ENCODE results near the gene LXN. TPM values are rescaled to one million over a fixed set of nuclear protein-coding genes. Genes with fewer than 3 reads are reported as not detected.
A peak's percentile ranks its signal among the peaks of the same experiment; 100 is the strongest.

Gene LXN
- total and polyA plus RNA-seq, 2 experiments from 2014 or later = 34.9 to 46.8 TPM

DNA sequence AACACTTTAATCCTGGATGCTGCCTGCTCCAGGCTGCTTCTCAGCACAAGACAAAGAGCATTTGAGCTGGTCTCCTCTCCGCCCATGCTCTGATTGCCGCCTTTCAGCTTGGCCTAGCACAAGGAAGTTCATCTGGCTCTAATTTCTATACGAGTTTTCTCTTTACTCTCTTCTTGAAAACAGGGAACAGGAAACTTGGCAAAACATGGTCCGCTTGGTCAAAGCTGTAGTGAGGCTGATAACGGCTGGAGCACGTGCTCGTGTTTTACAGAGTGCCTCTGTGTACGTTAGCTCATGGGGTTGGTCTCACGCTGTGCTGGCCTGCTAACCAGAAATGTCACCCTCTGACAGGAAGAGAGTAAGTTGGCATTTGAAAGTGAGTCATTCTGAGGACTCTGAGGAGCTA lies 40.6 kb upstream of the LXN start:
- H3K9me3 ChIP-seq (ENCODE audit: low read depth) = no peaks in the 10 kb centered on the region
- no peaks in the 10 kb centered on the region for H3K79me2 ChIP-seq (ENCODE audit: insufficient read depth)
- H3K4me1 ChIP-seq (ENCODE audit: insufficient read depth) = peaks cover 66% of the 10 kb centered on the region
- peaks cover 33% of the 10 kb centered on the region for H3F3A ChIP-seq (ENCODE audit: insufficient read depth)
- H4K20me1 ChIP-seq (ENCODE audit: insufficient read depth) = no peaks in the 10 kb centered on the region
- no peak overlapping the region for H3K4me3 ChIP-seq
- H3K9ac ChIP-seq = no peak overlapping the region
- no peaks in the 10 kb centered on the region for H3K27me3 ChIP-seq (replicated peaks; ENCODE audit: insufficient read depth)
- H3K27ac ChIP-seq = no peak overlapping the region
- peak; percentile 48 for DNase-seq
- WGBS, 2 experiments (ENCODE audit: low coverage in 1 of 2, low lambda C conversion rate in 2 of 2, missing lambda C conversion rate in 2 of 2) = 50 to 60% methylated on average over 9 of the region's 9 CpGs
- H3K9me2 ChIP-seq (ENCODE audit: insufficient read depth) = no peaks in the 10 kb centered on the region
- TF ChIP-seq EZH2phosphoT487 (IDR thresholded peaks at IDR 0.05; ENCODE audit: insufficient read depth, low read depth) (no peak), EZH2 (IDR thresholded peaks at IDR 0.05; ENCODE audit: insufficient read depth, poor library complexity, severe bottlenecking) (no peak)
- no peak overlapping the region for H3K4me2 ChIP-seq (ENCODE audit: unreplicated experiment)
- in situ Hi-C loops (cut with MboI) = no loop called here
- no peak overlapping the region for H2AFZ ChIP-seq
- 0 out of 2 replicates have a peak, but pooled peaks cover 1% of the 10 kb centered on the region for H3K36me3 ChIP-seq (ENCODE audit: low read depth)

DNA sequence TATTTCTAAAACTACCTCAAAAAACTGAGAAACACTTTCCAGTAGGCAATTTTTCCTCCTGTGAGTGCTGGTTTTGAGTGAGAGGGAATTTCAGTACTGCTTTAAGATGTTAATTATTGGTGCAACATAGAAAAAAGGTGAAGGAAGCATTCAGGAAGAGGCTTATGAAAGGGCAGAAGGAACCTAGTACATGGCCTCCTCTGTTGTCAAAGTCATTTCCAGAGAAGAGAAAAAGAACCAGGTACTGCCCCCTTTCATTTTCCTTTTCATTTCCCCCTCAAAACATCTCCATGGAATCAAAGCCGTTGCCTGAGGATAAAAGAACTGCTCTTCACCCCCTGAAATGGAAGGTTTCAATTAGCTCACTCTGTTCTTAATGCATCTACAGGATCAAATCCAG lies 40.0 kb upstream of the LXN start:
- Histone ChIP-seq H3K9me2 (ENCODE audit: insufficient read depth) (no peaks in the 10 kb centered on the region), H2AFZ (no peak overlapping the region), H4K20me1 (ENCODE audit: insufficient read depth) (no peaks in the 10 kb centered on the region), H3K9me3 (ENCODE audit: low read depth) (no peaks in the 10 kb centered on the region), H3K27ac (peak overlapping the region; percentile 52), H3K4me2 (ENCODE audit: unreplicated experiment) (no peak overlapping the region), H3K4me3 (no peak overlapping the region), H3F3A (ENCODE audit: insufficient read depth) (peaks cover 32% of the 10 kb centered on the region), H3K27me3 (replicated peaks; ENCODE audit: insufficient read depth) (no peaks in the 10 kb centered on the region), H3K9ac (no peak overlapping the region), H3K36me3 (ENCODE audit: low read depth) (0 out of 2 replicates have a peak, but pooled peaks cover 6% of the 10 kb centered on the region), H3K4me1 (ENCODE audit: insufficient read depth) (peaks cover 59% of the 10 kb centered on the region), H3K79me2 (ENCODE audit: insufficient read depth) (no peaks in the 10 kb centered on the region)
- DNase-seq = no peak
- in situ Hi-C loops (cut with MboI) = no loop called here
- TF ChIP-seq EZH2 (IDR thresholded peaks at IDR 0.05; ENCODE audit: insufficient read depth, poor library complexity, severe bottlenecking) = no peak
- TF ChIP-seq EZH2phosphoT487 (IDR thresholded peaks at IDR 0.05; ENCODE audit: insufficient read depth, low read depth) = no peak
- 19 to 24% methylated on average over 1 of the region's 1 CpG for WGBS, 2 experiments (ENCODE audit: low coverage in 1 of 2, low lambda C conversion rate in 2 of 2, missing lambda C conversion rate in 2 of 2)

- WGBS, 2 experiments (ENCODE audit: low coverage in 1 of 2, low lambda C conversion rate in 2 of 2, missing lambda C conversion rate in 2 of 2) = 0 to 13% methylated on average over 1 of the region's 1 CpG
- H3K9me3 ChIP-seq (ENCODE audit: low read depth) = no peaks in the 10 kb centered on the region
- no peak overlapping the region for H3K4me2 ChIP-seq (ENCODE audit: unreplicated experiment)
- H2AFZ ChIP-seq = no peak overlapping the region
- in situ Hi-C loops (cut with MboI) = no loop called here
- no peak overlapping the region for H3K4me3 ChIP-seq
- no peaks in the 10 kb centered on the region for H4K20me1 ChIP-seq (ENCODE audit: insufficient read depth)
- H3K4me1 ChIP-seq (ENCODE audit: insufficient read depth) = peaks cover 54% of the 10 kb centered on the region
- H3K36me3 ChIP-seq (ENCODE audit: low read depth) = 0 out of 2 replicates have a peak, but pooled peaks cover 6% of the 10 kb centered on the region
- peaks cover 32% of the 10 kb centered on the region for H3F3A ChIP-seq (ENCODE audit: insufficient read depth)
- peak; percentile 84 for DNase-seq
- no peaks in the 10 kb centered on the region for H3K9me2 ChIP-seq (ENCODE audit: insufficient read depth)
- no peaks in the 10 kb centered on the region for H3K27me3 ChIP-seq (replicated peaks; ENCODE audit: insufficient read depth)
- no peak overlapping the region for H3K9ac ChIP-seq
- no peaks in the 10 kb centered on the region for H3K79me2 ChIP-seq (ENCODE audit: insufficient read depth)
- TF ChIP-seq EZH2 (IDR thresholded peaks at IDR 0.05; ENCODE audit: insufficient read depth, poor library complexity, severe bottlenecking) = no peak
- TF ChIP-seq EZH2phosphoT487 (IDR thresholded peaks at IDR 0.05; ENCODE audit: insufficient read depth, low read depth) = no peak
- peak overlapping the region; percentile 52 for H3K27ac ChIP-seq
These were observed 39.4 kb upstream of the LXN start for GRCh38 chr3:158711886-158712285.

DNA sequence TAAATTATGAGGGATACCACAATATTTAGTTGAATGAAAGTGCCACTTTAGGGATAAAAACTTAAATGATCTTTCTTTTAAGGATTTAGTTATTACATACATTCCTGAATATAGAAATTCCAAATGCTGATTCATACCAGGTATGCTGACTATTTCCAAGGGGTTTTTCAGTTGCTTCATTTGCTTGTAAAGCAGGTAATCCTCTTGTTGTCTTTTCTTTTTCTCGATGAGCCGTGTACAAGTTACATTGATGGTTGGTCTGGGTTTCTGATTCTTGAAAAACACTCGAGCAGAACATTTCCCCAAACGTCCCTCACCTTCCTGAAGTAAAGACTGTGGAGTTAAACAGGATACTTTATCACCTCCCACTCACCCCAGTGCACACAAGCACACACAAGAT lies 38.2 kb upstream of the LXN start:
- peaks cover 48% of the 10 kb centered on the region for H3K4me1 ChIP-seq (ENCODE audit: insufficient read depth)
- TF ChIP-seq EZH2phosphoT487 (IDR thresholded peaks at IDR 0.05; ENCODE audit: insufficient read depth, low read depth) = no peak
- no peak for TF ChIP-seq EZH2 (IDR thresholded peaks at IDR 0.05; ENCODE audit: insufficient read depth, poor library complexity, severe bottlenecking)
- in situ Hi-C loops (cut with MboI) = no loop called here
- H3K9me3 ChIP-seq (ENCODE audit: low read depth) = no peaks in the 10 kb centered on the region
- H3K27ac ChIP-seq = peak overlapping the region; percentile 73; the same call in 1 of the 2 replicates
- 89 to 91% methylated on average over 4 of the region's 4 CpGs for WGBS, 2 experiments (ENCODE audit: low coverage in 1 of 2, low lambda C conversion rate in 2 of 2, missing lambda C conversion rate in 2 of 2)
- no peak overlapping the region for H3K4me3 ChIP-seq
- no peaks in the 10 kb centered on the region for H4K20me1 ChIP-seq (ENCODE audit: insufficient read depth)
- DNase-seq = no peak
- no peak overlapping the region for H3K4me2 ChIP-seq (ENCODE audit: unreplicated experiment)
- peaks cover 27% of the 10 kb centered on the region for H3F3A ChIP-seq (ENCODE audit: insufficient read depth)
- H3K27me3 ChIP-seq (replicated peaks; ENCODE audit: insufficient read depth) = no peaks in the 10 kb centered on the region
- no peaks in the 10 kb centered on the region for H3K79me2 ChIP-seq (ENCODE audit: insufficient read depth)
- no peaks in the 10 kb centered on the region for H3K9me2 ChIP-seq (ENCODE audit: insufficient read depth)
- H3K36me3 ChIP-seq (ENCODE audit: low read depth) = 0 out of 2 replicates have a peak, but pooled peaks cover 6% of the 10 kb centered on the region
- no peak overlapping the region for H2AFZ ChIP-seq
- no peak overlapping the region for H3K9ac ChIP-seq

All from GM23248 (cell line).